DND-41 (cell line): ENCODE data around the gene NINL.

Experiments used
- ATAC-seq: fragments of 200-7000 bp; cut with Tn5 transposase; 3 replicates; pipeline ENCODE4 v1.9.1; 2021; ENCODE audit warnings: low read depth; ENCODE audit not compliant: insufficient read depth
- DNase-seq: peaks from one replicate; pipeline ENCODE4 v3.0.0-alpha.2; 2020
- H2AFZ ChIP-seq: 2 replicates; pipeline ENCODE4 v1.6.0; 2012; ENCODE audit warnings: low read depth, low read length
- H3K27ac ChIP-seq: 2 replicates; pipeline ENCODE4 v1.5.1; 2012; ENCODE audit warnings: low read length, inconsistent platforms
- H3K27me3 ChIP-seq: fragments of 200-600 bp; sonication (generic); 2 replicates; pipeline ENCODE4 v1.6.0; 2012; ENCODE audit warnings: low read length, mild to moderate bottlenecking, inconsistent platforms; ENCODE audit not compliant: insufficient read depth, poor library complexity
- H3K36me3 ChIP-seq: 2 replicates; pipeline ENCODE4 v1.5.1; 2012; ENCODE audit warnings: low read length, inconsistent platforms; ENCODE audit not compliant: insufficient read depth
- H3K4me1 ChIP-seq: 2 replicates; pipeline ENCODE4 v1.5.1; 2012; ENCODE audit warnings: mild to moderate bottlenecking, low read length; ENCODE audit not compliant: insufficient read depth
- H3K4me2 ChIP-seq: 2 replicates; pipeline ENCODE4 v1.6.0; 2012; ENCODE audit warnings: mild to moderate bottlenecking, moderate library complexity, low read length, inconsistent platforms; ENCODE audit not compliant: insufficient read depth
- H3K4me3 ChIP-seq, 2 experiments: fragments of 200-600 bp in 1 of 2; shearing (Covaris generic) in 1 of 2; 2 replicates each; pipeline ENCODE4 v1.5.1; 2012 to 2016; ENCODE audit warnings: inconsistent platforms in 2 of 2, low read length in 2 of 2, mild to moderate bottlenecking in 2 of 2, low read depth in 1 of 2, moderate library complexity in 1 of 2
- H3K79me2 ChIP-seq: 2 replicates; pipeline ENCODE4 v1.6.0; 2012; ENCODE audit warnings: low read length, inconsistent platforms; ENCODE audit not compliant: insufficient read depth
- H3K9ac ChIP-seq: 2 replicates; pipeline ENCODE4 v1.6.0; 2012; ENCODE audit warnings: low read depth, mild to moderate bottlenecking, inconsistent platforms, low read length, moderate library complexity
- H3K9me3 ChIP-seq: 2 replicates; pipeline ENCODE4 v1.5.1; 2012; ENCODE audit warnings: low read length, moderate library complexity, mild to moderate bottlenecking, inconsistent platforms; ENCODE audit not compliant: insufficient read depth, severe bottlenecking
- H4K20me1 ChIP-seq: 2 replicates; pipeline ENCODE4 v1.6.0; 2012; ENCODE audit warnings: low read length; ENCODE audit not compliant: insufficient read depth
- EZH2 ChIP-seq: IDR thresholded peaks from 3 replicates; pipeline ENCODE4 v1.6.1; 2012; ENCODE audit warnings: borderline replicate concordance, low read depth, mild to moderate bottlenecking, moderate library complexity, low read length, inconsistent platforms; ENCODE audit not compliant: severe bottlenecking
- TF ChIP-seq, protein P1 (sequence below): IDR thresholded peaks from 2 replicates; pipeline ENCODE4 v1.5.1; 2012; ENCODE audit warnings: borderline replicate concordance, low read length, moderate library complexity, mild to moderate bottlenecking; ENCODE audit not compliant: poor library complexity, severe bottlenecking; ENCODE audit errors: extremely low read depth

Gene NINL

GRCh38 chr20:25490656-25491445 lies 94.5 kb downstream of the NINL start:
- H3K4me3 ChIP-seq, result no peak overlapping the region
- no peak overlapping the region for H2AFZ ChIP-seq
- H3K4me2 ChIP-seq, result no peak overlapping the region
- 0 out of 2 replicates have a peak overlapping the region, but pooled peaks have one; percentile 24 for H3K27ac ChIP-seq
- H3K4me1 ChIP-seq, result peaks cover 21% of the 10 kb centered on the region
- H4K20me1 ChIP-seq, result no peaks in the 10 kb centered on the region
- TF ChIP-seq EZH2, result no peak
- TF ChIP-seq, protein P1, sequence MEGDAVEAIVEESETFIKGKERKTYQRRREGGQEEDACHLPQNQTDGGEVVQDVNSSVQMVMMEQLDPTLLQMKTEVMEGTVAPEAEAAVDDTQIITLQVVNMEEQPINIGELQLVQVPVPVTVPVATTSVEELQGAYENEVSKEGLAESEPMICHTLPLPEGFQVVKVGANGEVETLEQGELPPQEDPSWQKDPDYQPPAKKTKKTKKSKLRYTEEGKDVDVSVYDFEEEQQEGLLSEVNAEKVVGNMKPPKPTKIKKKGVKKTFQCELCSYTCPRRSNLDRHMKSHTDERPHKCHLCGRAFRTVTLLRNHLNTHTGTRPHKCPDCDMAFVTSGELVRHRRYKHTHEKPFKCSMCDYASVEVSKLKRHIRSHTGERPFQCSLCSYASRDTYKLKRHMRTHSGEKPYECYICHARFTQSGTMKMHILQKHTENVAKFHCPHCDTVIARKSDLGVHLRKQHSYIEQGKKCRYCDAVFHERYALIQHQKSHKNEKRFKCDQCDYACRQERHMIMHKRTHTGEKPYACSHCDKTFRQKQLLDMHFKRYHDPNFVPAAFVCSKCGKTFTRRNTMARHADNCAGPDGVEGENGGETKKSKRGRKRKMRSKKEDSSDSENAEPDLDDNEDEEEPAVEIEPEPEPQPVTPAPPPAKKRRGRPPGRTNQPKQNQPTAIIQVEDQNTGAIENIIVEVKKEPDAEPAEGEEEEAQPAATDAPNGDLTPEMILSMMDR, result no peak
- H3K9me3 ChIP-seq, result no peaks in the 10 kb centered on the region
- no peaks in the 10 kb centered on the region for H3K27me3 ChIP-seq
- ATAC-seq (no peak), DNase-seq (no peak)
- H3K36me3 ChIP-seq, result peaks cover 46% of the 10 kb centered on the region
- H3K9ac ChIP-seq, result no peak overlapping the region
- no peaks in the 10 kb centered on the region for H3K79me2 ChIP-seq

- TF ChIP-seq, protein P1, result peak; percentile 9
- no peak for TF ChIP-seq EZH2
- Histone ChIP-seq H2AFZ (no peak overlapping the region), H3K36me3 (peaks cover 39% of the 10 kb centered on the region), H4K20me1 (no peaks in the 10 kb centered on the region), H3K4me2 (no peak overlapping the region), H3K9me3 (no peaks in the 10 kb centered on the region), H3K27me3 (no peaks in the 10 kb centered on the region), H3K79me2 (no peaks in the 10 kb centered on the region), H3K4me3 (no peak overlapping the region), H3K4me1 (peaks cover 36% of the 10 kb centered on the region), H3K9ac (no peak overlapping the region), H3K27ac (peak overlapping the region; percentile 54)
- ATAC-seq, result no peak
- DNase-seq, result no peak
Measured at GRCh38 chr20:25489221-25489871, 96.0 kb downstream of the NINL start.

DNA sequence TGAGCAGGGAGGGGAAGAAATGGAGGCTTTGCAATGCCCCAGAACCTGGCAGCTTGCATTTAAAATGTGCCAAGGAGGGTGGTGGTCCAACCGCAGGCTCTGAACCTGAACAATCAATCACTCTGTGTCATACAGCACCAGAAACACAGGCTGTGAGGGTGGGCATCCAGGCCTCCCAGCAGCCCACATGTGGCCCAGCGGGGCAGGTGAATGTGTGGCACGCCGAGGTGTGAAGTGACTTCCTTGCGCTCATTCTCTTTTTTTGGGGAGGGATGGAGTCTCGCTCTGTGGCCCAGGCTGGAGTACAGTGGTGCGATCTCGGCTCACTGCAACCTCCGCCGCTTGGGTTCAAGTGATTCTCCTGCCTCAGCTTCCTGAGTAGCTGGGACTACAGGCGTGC lies 97.4 kb downstream of the NINL start:
- H4K20me1 ChIP-seq, result no peaks in the 10 kb centered on the region
- DNase-seq (no peak), ATAC-seq (no peak)
- H3K9ac ChIP-seq, result no peak overlapping the region
- peak overlapping the region; percentile 81 for H3K27ac ChIP-seq
- H3K4me2 ChIP-seq, result no peak overlapping the region
- H3K36me3 ChIP-seq, result peaks cover 36% of the 10 kb centered on the region
- H3K9me3 ChIP-seq, result no peaks in the 10 kb centered on the region
- TF ChIP-seq, protein P1, result no peak
- no peak for TF ChIP-seq EZH2
- peaks cover 50% of the 10 kb centered on the region for H3K4me1 ChIP-seq
- no peaks in the 10 kb centered on the region for H3K79me2 ChIP-seq
- H3K4me3 ChIP-seq, result no peak overlapping the region
- no peak overlapping the region for H2AFZ ChIP-seq
- no peaks in the 10 kb centered on the region for H3K27me3 ChIP-seq
